HG03097 (cell line): ENCODE results near the gene PBXIP1.

Experiments used
- ATAC-seq: cut with Tn5 transposase; IDR thresholded peaks from one replicate; pipeline ENCODE4 v1.9.1; 2021; ENCODE audit not compliant: unreplicated experiment, low FRiP score

Gene PBXIP1

DNA sequence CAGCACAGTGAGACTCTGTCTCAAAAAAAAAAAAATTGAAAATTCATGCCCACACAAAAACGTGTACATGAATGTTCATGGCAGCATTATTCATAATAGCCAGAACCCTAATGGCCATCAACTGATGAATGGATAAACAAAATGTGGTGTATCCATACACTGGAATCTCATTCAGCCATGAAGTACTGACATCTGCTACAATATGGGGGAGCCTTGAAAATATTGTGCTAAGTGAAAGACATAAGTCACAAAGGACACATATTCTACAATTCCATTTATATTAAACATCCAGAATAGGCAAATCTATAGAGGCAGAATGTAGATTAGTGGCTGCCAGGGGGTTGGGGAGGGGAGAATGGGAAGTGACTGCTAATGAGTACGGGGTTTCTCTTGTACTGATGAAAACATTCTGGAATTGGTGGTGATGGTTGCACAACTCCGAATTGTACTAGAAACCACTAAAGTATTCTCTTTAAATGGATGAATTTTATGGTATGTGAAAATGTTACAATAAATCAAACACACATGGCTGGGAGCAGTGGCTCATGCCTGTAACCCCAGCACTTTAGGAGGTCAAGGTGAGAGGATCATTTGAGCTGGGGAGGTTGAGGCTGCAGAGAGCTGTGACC lies 52.8 kb downstream of the PBXIP1 start:
- no peak for ATAC-seq

DNA sequence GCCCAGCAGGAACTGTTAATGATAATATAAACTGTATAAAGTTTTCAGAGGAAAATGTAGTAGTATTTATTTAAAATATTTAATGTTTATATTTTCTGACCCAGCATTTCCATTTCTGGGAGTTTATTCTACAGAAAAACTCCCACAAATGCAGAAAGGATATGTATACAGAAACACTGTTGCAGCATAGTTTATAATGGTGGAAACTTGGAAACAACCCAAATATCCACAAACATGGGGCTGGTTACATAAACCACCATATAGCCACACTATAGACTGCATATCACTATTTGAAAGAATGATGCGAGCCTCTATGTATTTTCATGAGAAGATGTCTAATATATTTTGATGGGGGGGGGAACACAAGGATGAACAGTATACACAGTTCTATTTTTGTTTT lies 54.3 kb downstream of the PBXIP1 start:
- no peak for ATAC-seq

DNA sequence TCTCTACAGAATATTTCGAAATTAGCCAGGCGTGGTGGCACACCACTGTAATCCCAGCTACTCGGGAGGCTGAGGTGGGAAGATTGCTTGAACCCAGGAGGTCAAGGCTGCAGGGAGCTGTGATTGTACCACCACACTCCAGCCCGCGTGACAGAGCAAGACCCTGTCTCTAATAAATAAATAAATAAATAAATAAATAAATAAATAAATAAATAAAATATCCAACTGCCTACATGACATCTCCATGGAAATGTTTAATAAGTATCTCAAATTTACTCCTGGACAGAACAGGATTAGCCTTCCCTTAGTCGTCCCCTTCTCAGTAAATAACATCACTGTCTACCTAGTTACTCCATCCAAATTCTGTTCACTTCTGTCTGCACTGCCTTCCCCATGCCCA lies 56.9 kb downstream of the PBXIP1 start:
- ATAC-seq: no peak

DNA sequence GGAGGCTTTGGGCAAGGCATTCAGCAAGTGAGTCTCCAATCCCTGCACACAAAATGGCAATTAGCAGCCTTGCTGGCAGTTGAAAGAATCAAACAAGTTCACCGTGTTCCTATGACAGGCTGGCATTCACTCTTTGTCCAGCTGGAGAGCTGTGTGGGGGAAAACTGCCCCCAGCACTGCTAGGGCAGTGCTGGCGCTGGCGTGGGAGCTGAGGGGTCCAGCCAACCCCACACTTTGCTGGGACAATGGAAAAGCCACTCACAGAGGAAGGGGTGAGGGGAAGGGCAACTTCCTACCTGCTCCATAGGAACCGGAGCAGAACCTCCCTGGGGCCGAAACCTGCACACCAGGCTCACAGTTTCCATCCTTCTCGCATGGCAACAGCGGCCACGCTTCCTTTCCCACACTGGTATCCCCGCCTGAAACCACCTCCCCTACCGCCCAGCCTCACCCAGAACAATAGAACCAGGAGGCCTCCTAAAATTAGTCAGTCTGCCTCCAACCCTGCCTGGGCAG lies 59.1 kb downstream of the PBXIP1 start:
- ATAC-seq: no peak

DNA sequence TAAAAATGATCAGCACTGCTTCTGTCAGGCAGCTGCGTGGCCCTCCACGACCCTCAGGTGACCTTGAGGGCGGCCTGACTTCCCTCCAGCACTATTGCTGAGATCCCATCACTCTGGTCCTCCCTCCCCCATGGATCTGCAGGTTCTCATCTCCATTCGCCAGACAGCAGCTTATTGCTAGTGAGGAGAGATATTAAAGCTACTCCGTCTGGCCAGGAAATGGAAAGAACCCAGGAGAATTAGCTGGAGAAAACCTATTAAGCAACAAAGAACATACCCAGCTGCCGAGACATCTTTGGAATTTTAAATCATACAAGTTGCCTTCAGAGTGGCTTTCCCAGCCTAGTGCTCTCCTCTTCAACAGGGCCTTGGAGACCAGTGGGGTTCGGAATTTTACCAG lies 60.1 kb downstream of the PBXIP1 start:
- no peak for ATAC-seq
